Tibial nerve (tissue), 4 donors: ENCODE results near the gene ZNF217. TPM values are rescaled to one million over a fixed set of nuclear protein-coding genes. Genes with fewer than 3 reads are reported as not detected.
"Not testable (repeated sequence)": the region's sequence is repeated elsewhere in the genome, so short reads cannot be mapped to it uniquely, and the experiment has no call there.

Experiments
- DNase-seq, 2 donors: peaks; one replicate each; pipeline ENCODE4 v3.0.0-alpha.2; 2019; ENCODE audit warnings: low spot score in 2 of 2
- H3K27ac ChIP-seq, 4 donors: fragments of 200-600 bp; sonication (generic) in 3 of 4; one replicate each; pipeline ENCODE4 v1.5.1; 2017 to 2019; ENCODE audit warnings: mild to moderate bottlenecking in 1 of 4
- H3K27me3 ChIP-seq, 2 donors: fragments of 200-600 bp; sonication (generic) in 1 of 2; one replicate each; pipeline versions ENCODE4 v1.5.1 to v1.6.0; 2017 to 2019
- H3K36me3 ChIP-seq, 3 donors: fragments of 200-600 bp; sonication (generic); one replicate each; pipeline ENCODE4 v1.5.1; 2018 to 2019
- H3K4me1 ChIP-seq, 4 donors: fragments of 200-600 bp; sonication (generic) in 3 of 4; one replicate each; pipeline ENCODE4 v1.5.1; 2017 to 2019
- H3K4me3 ChIP-seq, 4 donors: fragments of 200-600 bp; sonication (generic) in 3 of 4; one replicate each; pipeline ENCODE4 v1.5.1; 2017 to 2019; ENCODE audit warnings: mild to moderate bottlenecking in 1 of 4, moderate library complexity in 1 of 4
- H3K9me3 ChIP-seq, 4 donors: fragments of 200-600 bp; sonication (generic) in 3 of 4; one replicate each; pipeline ENCODE4 v1.5.1; 2017 to 2019
- CTCF ChIP-seq, 5 experiments: fragments of 200-600 bp in 3 of 5; fragments of 450-650 bp in 2 of 5; sonication (generic) in 3 of 5; IDR thresholded peaks; one replicate each; pipeline ENCODE4 v1.5.1; 2016 to 2019; ENCODE audit warnings: antibody characterized with exemption in 5 of 5, mild to moderate bottlenecking in 3 of 5, moderate library complexity in 2 of 5
- EP300 ChIP-seq, 2 donors: sonication (generic); formaldehyde crosslinking; IDR thresholded peaks; one replicate each; pipeline ENCODE4 v1.6.1; 2017; ENCODE audit warnings: antibody characterized with exemption in 2 of 2, mild to moderate bottlenecking in 1 of 2
- POLR2A ChIP-seq, 2 donors: fragments of 450-650 bp; IDR thresholded peaks; one replicate each; pipeline ENCODE4 v1.6.1; 2017; ENCODE audit warnings: antibody characterized with exemption in 2 of 2, mild to moderate bottlenecking in 2 of 2, moderate library complexity in 2 of 2
- WGBS, 2 donors: methylation state at CpG; one replicate each; pipeline ENCODE4 v1.1.5; 2018; 5-methylcytosine and 5-hydroxymethylcytosine counted together
- total RNA-seq, 4 donors: library from RNA; depleted of rRNA; stranded (reverse); fragments of >200 nt; gene quantifications; one replicate each; pipeline ENCODE4 v1.1.0, GENCODE V29; 2016

Gene ZNF217
- total RNA-seq, 4 donors from 2014 or later, result 21.4 to 24.3 (median 23.1) TPM

- Histone ChIP-seq H3K4me3 (no peak overlapping the region), H3K27ac (no peak overlapping the region), H3K9me3 (no peaks in the 10 kb centered on the region), H3K4me1 (peaks cover 0 to 19% (median 4%) of the 10 kb centered on the region in 4 donors), H3K36me3 (no peaks in the 10 kb centered on the region), H3K27me3 (no peaks in the 10 kb centered on the region)
- no peak for DNase-seq
- 93 to 98% methylated on average over 6 of the region's 6 CpGs for WGBS, 2 donors
- no peak for TF ChIP-seq EP300 (IDR thresholded peaks at IDR 0.05)
- no peak for TF ChIP-seq POLR2A (IDR thresholded peaks at IDR 0.05)
- TF ChIP-seq CTCF (IDR thresholded peaks at IDR 0.05), result no peak
These were observed 34.4 kb upstream of the ZNF217 start for GRCh38 chr20:53628076-53628475.

- not testable (repeated sequence) for H3K9me3 ChIP-seq, H3K27ac ChIP-seq, H3K4me3 ChIP-seq, H3K27me3 ChIP-seq, DNase-seq, H3K36me3 ChIP-seq
- 96 to 98% methylated on average over 10 of the region's 10 CpGs for WGBS, 2 donors
- H3K4me1 ChIP-seq, result peaks cover 0 to 30% (median 14%) of the 10 kb centered on the region in 4 donors
These were observed 33.4 kb upstream of the ZNF217 start for GRCh38 chr20:53627001-53627400.

GRCh38 chr20:53626584-53626983 lies 32.9 kb upstream of the ZNF217 start:
- TF ChIP-seq POLR2A (IDR thresholded peaks at IDR 0.05) (no peak), EP300 (IDR thresholded peaks at IDR 0.05) (no peak), CTCF (IDR thresholded peaks at IDR 0.05) (no peak)
- DNase-seq, result no peak
- Histone ChIP-seq H3K27ac (no peak overlapping the region), H3K27me3 (no peaks in the 10 kb centered on the region), H3K36me3 (no peaks in the 10 kb centered on the region), H3K4me3 (no peak overlapping the region), H3K4me1 (peaks cover 0 to 34% (median 18%) of the 10 kb centered on the region in 4 donors), H3K9me3 (no peaks in the 10 kb centered on the region)
- 92 to 100% methylated on average over 2 of the region's 2 CpGs for WGBS, 2 donors

GRCh38 chr20:53625311-53626129 lies 31.9 kb upstream of the ZNF217 start:
- H3K9me3 ChIP-seq, result no peaks in the 10 kb centered on the region
- DNase-seq, result no peak
- no peaks in the 10 kb centered on the region for H3K27me3 ChIP-seq
- 79 to 80% methylated on average over 9 of the region's 9 CpGs for WGBS, 2 donors
- TF ChIP-seq POLR2A (IDR thresholded peaks at IDR 0.05) (no peak), CTCF (IDR thresholded peaks at IDR 0.05) (no peak), EP300 (IDR thresholded peaks at IDR 0.05) (no peak)
- H3K36me3 ChIP-seq, result no peaks in the 10 kb centered on the region
- H3K4me1 ChIP-seq, result peaks cover 0 to 44% (median 24%) of the 10 kb centered on the region in 4 donors
- no peak overlapping the region for H3K27ac ChIP-seq
- no peak overlapping the region for H3K4me3 ChIP-seq

- not testable (repeated sequence) for H3K9me3 ChIP-seq, H3K27ac ChIP-seq, DNase-seq, H3K27me3 ChIP-seq, H3K4me3 ChIP-seq, H3K36me3 ChIP-seq
- 75 to 83% methylated on average over 7 of the region's 7 CpGs for WGBS, 2 donors
- H3K4me1 ChIP-seq, result peaks cover 0 to 44% (median 24%) of the 10 kb centered on the region in 4 donors
These were observed 31.2 kb upstream of the ZNF217 start for GRCh38 chr20:53624927-53625250.

GRCh38 chr20:53623454-53624211 lies 30.0 kb upstream of the ZNF217 start:
- Histone ChIP-seq H3K4me3 (peak overlapping the region; percentile 15 to 38 (median 22)), H3K36me3 (no peaks in the 10 kb centered on the region), H3K27me3 (no peaks in the 10 kb centered on the region), H3K27ac (peak overlapping the region; percentile 85 to 94 (median 86)), H3K4me1 (peaks cover 0 to 44% (median 24%) of the 10 kb centered on the region in 4 donors), H3K9me3 (no peaks in the 10 kb centered on the region)
- no peak for TF ChIP-seq CTCF (IDR thresholded peaks at IDR 0.05)
- peak in 1 of 2 donors; percentile 31 for TF ChIP-seq POLR2A (IDR thresholded peaks at IDR 0.05)
- peak in 1 of 2 donors; percentile 78 for TF ChIP-seq EP300 (IDR thresholded peaks at IDR 0.05)
- 1 to 2% methylated on average over 13 of the region's 13 CpGs for WGBS, 2 donors
- peak; percentile 61 to 76 for DNase-seq
